Prostate gland (tissue), 2 donors: Measurements from ENCODE around the gene TTYH2.

Experiments
- CTCF ChIP-seq, 4 experiments: fragments of 200-600 bp in 2 of 4; fragments of 450-650 bp in 2 of 4; sonication (generic) in 2 of 4; IDR thresholded peaks; 1 replicate in 3 of 4; 2 replicates in 1 of 4; pipeline ENCODE4 v1.5.1; 2016 to 2019; ENCODE audit warnings: antibody characterized with exemption in 4 of 4, mild to moderate bottlenecking in 2 of 4, moderate library complexity in 2 of 4
- POLR2A ChIP-seq: fragments of 450-650 bp; IDR thresholded peaks from one replicate; pipeline ENCODE4 v1.6.1; 2016; ENCODE audit warnings: antibody characterized with exemption, mild to moderate bottlenecking
- POLR2AphosphoS5 ChIP-seq: sonication (generic); formaldehyde crosslinking; IDR thresholded peaks from one replicate; pipeline ENCODE4 v1.6.1; 2017; ENCODE audit warnings: antibody characterized with exemption

- TF ChIP-seq CTCF (IDR thresholded peaks at IDR 0.05) (no peak), POLR2AphosphoS5 (no peak), POLR2A (no peak)
Measured at GRCh38 chr17:74190807-74191406, 22.5 kb upstream of the TTYH2 start.
